HG02571 (cell line): ENCODE results near the gene PAQR6.

Source experiments
- ATAC-seq: cut with Tn5 transposase; IDR thresholded peaks from one replicate; pipeline ENCODE4 v1.9.1; 2021; ENCODE audit warnings: mild to moderate bottlenecking, moderate library complexity; ENCODE audit not compliant: unreplicated experiment

The PAQR6 gene

DNA sequence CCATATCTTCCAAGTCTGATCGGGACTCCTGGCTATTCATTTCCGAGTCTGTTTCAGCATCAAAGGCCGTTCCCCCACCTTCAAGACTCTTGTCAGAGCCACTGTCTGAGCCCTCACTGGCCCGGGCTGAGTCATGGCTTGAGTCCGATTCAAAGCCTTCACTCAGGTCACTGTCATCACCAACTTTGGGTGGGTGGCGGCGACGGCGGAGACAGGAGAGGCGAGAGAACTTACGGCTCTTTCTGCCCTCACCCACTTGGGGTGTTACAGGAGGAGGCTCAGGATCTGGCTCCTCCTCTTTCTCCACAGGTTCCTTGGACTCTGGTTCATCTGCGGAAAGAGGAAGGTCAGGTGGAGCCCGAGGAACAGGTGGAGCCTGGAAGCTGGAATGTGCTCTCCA, 18.2 kb upstream of the PAQR6 start:
- no peak for ATAC-seq

DNA sequence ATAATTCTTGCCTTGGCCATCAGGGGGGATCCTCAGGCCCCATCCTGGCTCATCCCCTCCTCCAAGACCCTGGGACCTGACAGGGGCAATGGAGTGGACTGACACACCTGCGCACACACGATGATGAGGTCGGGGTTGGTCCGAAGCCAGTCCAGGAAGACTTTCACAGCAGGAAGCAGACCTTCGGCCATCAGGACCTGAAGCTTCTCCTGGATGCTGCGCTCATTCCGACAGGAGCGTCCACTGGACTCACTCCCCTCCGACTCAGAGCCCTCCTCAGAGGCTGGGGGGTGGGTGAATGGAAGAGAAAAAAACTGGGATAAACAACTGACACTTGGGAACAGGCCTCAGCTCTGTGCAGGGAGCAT, 15.4 kb upstream of the PAQR6 start:
- no peak for ATAC-seq

DNA sequence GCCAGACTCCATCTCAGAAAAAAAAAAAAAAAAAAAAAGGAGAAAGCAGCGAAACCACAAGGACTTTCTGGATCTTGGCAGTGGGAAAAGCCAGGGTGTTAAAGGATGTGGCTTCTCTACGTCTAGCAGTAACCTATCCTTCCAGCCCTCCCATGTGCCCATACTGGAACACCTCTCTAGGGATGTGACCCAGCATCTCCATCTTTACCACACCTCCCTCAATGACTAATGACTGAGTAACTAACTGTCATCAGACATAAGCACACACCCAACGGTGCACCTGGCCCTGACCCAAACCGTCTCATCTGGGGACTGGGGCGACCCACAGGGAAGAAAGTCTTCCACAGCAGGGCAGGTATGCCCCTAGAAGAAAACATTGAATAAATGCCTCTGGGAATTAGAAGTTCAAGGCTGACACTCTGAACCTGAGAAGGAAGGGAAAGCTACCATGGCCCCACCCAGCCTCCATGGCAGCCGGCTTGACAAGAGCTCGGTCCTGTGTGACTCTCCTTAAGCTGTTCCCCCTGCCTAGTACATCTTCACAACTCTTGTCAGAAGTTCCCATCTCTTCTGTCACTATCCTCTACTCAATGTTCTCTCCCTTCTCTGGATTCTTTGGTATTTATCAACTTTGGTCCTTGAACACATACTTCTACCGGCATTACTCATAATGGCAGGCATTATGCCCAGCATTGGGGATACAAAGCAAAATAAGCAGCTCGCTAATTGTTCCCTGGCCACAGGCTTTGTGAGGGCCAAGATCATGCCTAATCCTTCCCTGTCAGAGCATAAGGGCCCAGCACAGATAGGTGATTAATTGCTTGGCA, 14.8 kb upstream of the PAQR6 start:
- no peak for ATAC-seq

DNA sequence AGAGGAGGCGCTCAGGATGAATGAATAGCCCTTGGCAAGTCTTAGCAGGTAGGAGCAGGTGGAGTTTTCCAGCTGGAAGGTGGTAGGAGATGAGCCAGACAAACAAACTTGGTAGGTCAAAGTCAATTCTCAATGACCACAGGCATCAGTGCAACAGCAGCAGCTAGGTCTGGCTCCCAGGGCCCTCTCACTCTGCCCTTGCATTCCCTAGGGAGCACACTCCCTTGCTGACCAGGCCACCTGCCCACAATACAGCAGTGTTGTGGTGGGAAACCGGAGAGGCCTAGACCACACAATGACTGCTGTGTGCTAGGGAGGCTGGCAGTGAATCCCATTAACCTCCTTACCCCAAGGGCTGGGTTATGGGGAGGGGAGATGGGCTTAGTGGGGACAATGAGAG, 13.0 kb upstream of the PAQR6 start:
- no peak for ATAC-seq

DNA sequence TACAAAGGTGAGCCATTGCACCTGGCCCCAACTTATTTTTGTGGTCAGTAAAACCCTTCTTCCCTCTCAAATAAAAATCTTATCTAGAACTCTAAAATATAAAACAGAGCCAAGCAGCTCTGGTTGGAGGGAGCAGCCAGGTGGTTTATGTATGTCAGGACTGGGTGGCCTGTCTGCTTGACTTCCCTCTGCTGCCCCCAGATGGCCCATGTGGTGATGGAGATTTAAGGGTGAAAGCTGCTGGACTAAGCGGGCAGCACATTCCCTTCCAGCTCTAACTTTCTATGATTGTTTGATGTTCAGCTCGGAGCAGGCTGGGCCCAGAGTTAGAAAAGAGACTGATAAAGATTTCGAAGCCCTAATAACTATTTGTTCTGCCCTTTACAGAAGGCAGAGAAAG, 11.9 kb upstream of the PAQR6 start:
- ATAC-seq = no peak

DNA sequence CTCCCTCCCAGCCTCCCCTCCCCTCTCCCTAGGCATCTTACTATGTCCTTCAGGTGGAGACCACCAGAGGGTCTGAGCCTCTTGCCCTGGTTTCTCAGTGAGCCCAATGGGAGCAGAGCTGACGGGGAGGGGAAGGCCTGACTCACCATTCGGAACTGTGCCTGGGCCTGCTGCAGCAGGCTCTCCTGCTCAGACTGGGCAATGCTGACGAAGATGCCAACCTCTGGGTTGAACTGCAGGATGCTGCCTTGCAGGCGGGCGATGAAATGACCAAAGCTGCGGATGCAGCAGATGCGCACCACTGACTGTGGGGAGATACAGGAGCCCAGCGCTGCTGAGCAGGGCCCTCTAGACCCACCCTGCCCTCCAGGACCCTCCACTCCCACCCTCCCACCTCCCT, 11.0 kb upstream of the PAQR6 start:
- ATAC-seq = no peak

DNA sequence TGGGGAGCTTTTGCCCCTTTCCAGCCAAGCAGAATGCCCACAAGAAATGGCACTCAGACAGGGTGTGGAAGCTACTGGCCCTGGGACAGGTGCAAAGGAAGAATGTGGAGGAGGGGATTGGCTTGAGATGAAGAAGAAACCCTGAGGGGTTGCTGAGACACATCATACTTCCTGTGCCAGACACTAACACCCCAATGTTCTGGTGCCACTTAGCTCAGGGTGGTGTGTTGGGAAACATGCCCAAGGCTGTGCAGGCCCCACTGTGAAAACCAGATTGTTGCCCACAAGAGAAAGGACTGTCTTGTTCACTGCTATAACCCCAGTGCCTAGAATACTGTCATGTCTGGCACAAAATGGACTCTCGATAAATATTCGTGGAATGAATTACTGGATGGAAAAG, 9.9 kb upstream of the PAQR6 start:
- no peak for ATAC-seq

DNA sequence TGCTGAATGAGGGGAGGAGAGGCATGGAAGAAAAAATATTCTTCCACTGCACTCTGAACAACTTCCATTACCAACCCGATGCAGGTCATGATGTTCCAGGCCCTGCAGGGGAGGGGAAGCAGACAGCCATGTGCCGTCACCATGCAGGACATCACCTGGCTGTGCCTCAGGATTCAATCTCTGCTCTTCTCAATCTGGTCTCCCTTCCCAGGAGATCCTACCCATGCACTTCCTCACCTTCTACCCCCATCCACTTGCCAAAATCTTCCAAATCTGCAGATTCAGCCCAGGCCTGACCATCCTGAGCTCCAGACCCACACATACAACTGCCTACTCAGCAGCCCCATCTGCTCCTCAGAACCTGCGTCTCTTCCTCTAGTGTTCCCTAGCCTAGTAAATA, 5.8 kb upstream of the PAQR6 start:
- no peak for ATAC-seq

DNA sequence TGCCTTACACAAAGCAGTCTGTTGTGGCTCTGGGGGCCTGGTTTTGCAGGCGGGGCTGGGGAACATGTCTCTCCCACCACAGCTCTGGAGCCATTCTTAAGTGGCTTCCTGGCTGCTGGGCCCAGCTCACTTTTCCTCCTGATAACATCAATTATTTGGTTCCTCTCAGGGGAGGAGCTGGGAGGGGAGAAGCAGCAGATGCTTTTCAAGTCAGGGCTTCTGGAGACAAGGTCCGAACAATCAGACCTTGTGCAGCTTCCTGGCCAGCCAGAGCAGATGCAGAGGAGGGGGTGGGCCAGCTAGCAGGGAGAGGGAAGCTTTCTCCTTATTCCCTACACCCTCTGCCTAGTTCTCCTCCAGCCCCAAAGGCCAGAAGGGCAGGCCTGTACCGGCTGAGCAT, 3.7 kb upstream of the PAQR6 start:
- ATAC-seq = no peak

DNA sequence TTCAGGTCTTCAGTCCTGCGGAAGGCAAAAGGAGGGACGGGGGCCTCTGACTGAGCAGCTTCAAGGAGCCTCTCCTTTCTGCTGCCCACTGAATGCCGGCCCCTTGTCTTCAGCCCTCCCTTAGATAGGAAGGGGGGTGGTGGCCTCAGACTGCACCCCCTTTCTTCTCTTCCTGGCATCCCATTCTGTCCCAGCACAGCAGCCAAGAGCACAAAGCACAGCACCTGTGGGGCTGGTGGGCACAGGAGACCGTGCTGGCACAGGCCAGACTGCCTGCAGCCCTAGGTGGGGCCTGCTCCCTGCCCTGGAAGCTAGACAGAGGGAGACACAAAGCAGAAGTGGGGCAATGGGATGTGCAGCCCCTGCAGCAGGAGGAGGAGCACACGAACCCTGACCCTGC, 1.7 kb upstream of the PAQR6 start:
- no peak for ATAC-seq

DNA sequence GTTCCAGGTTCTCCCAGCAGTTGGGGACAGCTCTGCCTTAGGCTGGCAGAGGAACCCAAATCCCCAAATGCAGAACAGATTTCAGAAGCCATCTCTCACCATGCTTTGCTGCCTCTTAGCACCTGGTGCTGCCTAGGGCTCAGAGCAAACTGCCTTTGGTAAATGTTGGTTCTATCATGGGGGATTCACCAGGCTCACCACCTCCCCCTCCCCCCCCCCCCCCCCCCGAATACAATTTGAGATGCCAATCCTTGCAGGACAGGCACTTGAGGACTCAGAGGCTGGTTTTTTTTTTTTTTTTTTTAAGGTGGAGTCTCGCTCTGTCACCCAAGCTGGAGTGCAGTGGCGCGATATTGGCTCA, 447 bp upstream of the PAQR6 start:
- no peak for ATAC-seq

DNA sequence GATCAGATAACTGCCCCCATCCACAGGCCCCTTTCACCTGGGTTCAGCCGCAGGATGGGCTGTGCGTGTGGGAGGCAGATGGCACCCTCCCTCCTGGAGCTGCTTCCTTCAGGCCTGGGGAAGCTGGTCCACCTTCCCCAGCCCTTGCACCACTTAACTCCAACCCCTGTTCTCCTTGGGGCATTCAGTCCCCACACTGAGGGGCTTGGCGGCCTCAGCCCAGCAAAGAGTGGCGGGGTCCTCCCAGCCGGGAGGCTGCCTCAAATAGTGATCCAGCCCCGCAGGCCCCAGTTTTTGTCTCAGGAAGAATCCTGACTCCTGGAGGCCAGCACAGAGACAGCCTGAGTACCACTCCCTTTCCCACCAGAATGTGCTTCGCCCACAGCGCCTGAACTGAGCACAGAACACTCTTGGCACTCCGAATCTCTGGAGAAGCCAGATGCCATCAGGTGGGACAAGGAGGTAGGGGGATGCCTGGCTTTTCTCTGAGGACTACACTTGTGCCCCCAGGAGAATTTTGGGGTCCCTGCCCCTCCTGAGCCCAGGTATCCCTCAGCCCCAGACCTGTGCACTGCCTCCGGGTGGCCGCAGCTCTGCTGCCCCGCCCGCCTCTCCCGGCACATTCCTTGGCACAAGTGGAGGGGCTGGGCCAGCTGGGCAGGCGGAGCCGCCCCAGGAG, 936 bp downstream of the PAQR6 start:
- ATAC-seq = no peak

DNA sequence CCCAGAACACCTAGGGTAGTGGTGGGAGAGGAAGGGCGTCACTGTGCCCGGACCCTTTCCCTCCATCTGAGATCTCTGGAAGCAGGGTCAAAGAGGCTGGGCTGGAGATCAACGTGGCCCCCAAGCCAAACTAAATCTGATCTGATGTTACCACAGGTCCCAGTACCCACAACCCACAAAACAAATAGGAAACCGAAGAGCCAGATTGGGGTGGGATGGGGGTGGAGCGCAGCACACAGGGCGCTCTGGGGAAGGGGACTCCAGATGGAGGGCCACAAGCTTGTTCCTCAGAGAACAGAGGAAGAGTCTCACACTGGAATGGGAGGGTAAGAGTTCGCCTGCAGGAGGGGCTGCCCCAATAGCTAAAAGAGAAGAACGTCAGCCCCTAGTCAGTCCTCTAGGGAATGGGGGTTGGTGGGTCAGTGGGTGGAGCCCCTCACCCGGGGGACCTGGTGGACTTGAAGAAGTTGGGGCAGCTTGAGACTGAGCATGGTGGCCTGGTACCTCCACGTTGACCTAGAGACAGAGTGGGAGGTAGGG, 1.5 kb downstream of the PAQR6 start:
- ATAC-seq = no peak

DNA sequence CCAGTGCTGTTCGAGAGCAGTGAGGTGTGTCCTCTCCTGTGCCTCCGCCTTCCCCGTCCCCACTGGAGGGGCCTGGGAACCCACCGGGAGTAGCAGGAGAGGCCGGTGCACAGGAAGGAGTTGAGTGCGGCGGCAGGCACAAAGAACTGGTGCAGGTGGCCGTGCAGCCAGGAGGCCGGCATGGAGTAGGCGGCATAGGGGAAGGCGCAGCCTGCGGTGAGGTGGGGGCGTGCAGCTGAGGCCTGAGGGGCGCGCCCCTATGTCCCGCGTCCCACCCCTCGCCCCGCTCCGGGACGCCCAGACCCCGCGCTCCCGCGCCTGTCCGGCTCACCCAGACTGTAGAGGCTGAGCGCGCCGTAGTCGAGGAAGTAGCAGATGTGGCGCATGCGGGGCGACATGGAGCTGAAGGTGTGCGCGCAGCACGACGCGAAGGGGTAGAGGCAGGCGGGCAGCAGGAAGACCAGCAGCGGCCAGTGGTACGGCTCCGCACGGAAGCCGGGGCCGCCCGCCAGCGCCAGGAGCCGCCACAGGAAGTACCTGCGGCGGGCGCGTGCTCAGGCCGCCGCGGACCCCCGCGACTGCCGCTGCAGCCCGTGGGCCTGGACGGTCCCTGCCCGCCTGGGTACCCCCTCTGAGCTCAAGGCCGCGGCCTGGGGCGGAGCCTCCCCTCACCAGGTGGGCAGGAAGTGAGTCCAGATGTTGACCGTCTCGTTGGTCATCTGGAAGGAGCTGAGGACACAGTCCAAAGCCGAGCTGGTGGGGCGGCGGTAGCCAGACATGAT, 2.2 kb downstream of the PAQR6 start:
- no peak for ATAC-seq

DNA sequence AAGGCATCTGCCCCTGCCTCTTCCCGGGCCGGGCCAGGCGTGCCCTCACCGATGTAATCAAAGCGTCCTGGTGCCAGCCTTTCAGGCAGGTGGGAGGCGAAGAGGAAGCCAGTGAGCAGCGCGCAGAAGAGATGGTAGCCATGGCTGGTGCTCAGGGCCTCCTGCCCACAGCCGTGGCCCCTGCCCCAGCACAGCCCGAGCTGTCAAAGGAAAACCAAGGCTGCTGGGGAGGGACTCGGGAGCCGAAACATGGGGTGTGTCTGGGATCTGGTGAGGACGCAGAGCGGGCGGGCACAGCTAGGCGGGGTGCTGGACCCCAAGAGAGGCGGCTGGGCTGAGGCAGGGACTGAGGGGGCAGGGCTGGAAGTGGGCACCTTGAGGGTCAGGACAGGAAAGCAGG, 3.1 kb downstream of the PAQR6 start:
- no peak for ATAC-seq

DNA sequence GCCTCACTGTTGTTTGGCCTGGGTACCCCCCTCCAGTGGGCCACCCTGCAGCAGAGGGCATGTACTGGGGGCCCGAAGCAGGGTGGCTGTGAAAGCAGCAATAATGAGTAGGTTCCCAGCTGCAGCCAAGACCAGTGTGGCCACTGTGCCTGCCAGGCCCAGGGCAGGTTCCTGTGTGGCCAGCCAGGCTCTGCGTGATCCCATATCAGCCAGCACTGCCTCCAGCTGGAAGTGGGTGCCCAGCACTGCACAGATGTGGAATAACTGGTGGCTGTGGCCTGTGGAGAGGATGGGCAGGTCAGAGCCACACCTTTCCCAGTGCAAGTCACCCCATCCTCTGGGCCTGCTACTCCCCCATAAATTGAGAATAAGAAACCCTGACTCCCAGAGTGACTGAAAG, 3.7 kb downstream of the PAQR6 start:
- no peak for ATAC-seq

DNA sequence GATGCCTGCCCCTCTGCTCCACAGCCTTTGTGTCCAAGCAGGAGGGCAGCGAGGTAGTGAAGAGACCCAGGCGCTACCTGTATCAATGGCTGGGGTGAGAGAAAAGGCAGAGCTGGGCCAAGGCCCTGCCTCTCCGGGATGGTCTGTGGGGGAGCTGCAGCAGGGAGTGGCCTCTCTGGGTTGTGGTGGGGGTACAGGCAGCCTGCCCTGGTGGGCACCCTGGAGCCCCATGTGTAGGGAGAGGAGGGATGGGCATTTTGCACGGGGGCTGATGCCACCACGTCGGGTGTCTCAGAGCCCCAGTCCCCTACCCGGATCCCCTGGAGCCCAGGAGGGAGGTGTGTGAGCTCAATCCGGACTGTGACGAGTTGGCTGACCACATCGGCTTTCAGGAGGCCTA, 5.1 kb downstream of the PAQR6 start:
- ATAC-seq = no peak

DNA sequence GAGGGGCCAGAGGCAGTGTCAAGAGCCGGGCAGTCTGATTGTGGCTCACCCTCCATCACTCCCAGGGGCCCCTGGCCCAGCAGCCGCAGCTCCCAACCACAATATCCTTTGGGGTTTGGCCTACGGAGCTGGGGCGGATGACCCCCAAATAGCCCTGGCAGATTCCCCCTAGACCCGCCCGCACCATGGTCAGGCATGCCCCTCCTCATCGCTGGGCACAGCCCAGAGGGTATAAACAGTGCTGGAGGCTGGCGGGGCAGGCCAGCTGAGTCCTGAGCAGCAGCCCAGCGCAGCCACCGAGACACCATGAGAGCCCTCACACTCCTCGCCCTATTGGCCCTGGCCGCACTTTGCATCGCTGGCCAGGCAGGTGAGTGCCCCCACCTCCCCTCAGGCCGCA, 5.9 kb downstream of the PAQR6 start, which contains the start of gene BGLAP:
Gene BGLAP, plus strand, starts transcription at position 259 of the 400 bp plus-strand sequence. Its CDS starts 48 bp downstream, at position 307.
- no peak for ATAC-seq

DNA sequence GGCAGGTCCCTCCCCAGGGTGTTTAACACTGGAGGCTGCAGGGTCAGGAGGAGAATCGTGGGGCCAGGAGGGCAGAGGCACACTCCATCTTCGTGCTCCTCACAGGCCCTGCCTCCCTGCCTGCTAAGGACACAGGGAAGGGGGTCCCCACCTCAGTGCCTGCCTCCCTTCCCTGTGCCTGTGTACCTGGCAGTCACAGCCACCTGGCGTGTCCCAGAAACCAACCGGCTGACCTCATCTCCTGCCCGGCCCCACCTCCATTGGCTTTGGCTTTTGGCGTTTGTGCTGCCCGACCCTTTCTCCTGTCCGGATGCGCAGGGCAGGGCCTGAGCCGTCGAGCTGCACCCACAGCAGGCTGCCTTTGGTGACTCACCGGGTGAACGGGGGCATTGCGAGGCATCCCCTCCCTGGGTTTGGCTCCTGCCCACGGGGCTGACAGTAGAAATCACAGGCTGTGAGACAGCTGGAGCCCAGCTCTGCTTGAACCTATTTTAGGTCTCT, 6.5 kb downstream of the PAQR6 start:
- no peak for ATAC-seq

DNA sequence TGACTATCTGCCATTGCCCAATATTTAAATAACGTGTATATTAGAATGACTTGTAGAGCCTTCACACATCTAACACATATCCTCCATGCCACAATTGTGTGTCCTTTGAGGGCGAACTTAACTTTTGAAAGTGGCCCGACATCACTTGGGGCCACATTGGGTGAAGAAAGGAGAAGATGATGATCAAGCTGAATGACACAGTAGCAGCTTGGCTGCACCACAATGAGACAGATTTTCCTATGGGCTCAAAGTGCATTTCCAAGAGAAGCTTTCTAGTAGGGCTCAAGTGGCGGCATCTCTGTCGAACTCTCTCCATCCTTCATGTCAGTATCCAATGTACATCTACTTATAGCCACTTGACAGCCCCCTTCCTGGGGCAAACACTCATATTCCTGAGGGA, 9.6 kb downstream of the PAQR6 start:
- no peak for ATAC-seq

DNA sequence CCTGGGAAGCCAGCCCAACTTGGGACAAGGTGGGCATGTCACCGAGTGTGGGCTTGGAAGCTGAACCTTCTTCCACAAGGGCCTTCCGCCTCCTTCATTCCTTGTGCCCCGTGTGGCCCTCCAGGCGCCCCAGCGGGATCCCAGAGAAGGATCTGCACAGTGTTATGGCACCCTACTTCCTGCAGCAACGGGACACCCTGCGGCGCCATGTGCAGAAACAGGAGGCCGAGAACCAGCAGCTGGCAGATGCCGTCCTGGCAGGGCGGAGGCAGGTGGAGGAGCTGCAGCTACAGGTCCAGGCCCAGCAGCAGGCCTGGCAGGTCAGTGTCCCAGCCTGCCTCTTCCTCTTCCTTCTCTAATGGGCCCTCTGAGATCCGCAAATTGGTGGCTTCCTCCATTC, 11.7 kb downstream of the PAQR6 start:
- ATAC-seq = no peak
